RWPE2 (cell line): Measurements from ENCODE around the gene FAM107B.
A peak's percentile ranks its signal among the peaks of the same experiment; 100 is the strongest.

Experiments used
- ATAC-seq: fragments of 200-7000 bp; cut with Tn5 transposase; 3 replicates; pipeline ENCODE4 v1.9.1; 2021; ENCODE audit warnings: low read depth
- DNase-seq: peaks from one replicate; pipeline ENCODE4 v3.0.0-alpha.2; 2020; ENCODE audit warnings: low spot score
- H3K27ac ChIP-seq: fragments of 450-650 bp; 2 replicates; pipeline ENCODE4 v1.5.1; 2017; ENCODE audit warnings: mild to moderate bottlenecking; ENCODE audit not compliant: poor library complexity, severe bottlenecking
- H3K27me3 ChIP-seq: fragments of 250-450 bp; sonication (Bioruptor Pico); 2 replicates; pipeline ENCODE4 v1.5.1; 2021; ENCODE audit warnings: mild to moderate bottlenecking, moderate library complexity; ENCODE audit not compliant: insufficient read depth, poor library complexity, severe bottlenecking
- H3K36me3 ChIP-seq: fragments of 250-450 bp; sonication (Bioruptor Pico); 2 replicates; pipeline ENCODE4 v1.5.1; 2020; ENCODE audit warnings: low read depth, mild to moderate bottlenecking, moderate library complexity
- H3K4me1 ChIP-seq: fragments of 250-450 bp; sonication (Bioruptor Pico); 2 replicates; pipeline ENCODE4 v1.5.1; 2021; ENCODE audit warnings: mild to moderate bottlenecking, moderate library complexity; ENCODE audit not compliant: insufficient read depth, poor library complexity, severe bottlenecking
- H3K4me3 ChIP-seq: fragments of 250-450 bp; sonication (Bioruptor Pico); 2 replicates; pipeline ENCODE4 v1.5.1; 2021; ENCODE audit warnings: mild to moderate bottlenecking, moderate library complexity; ENCODE audit not compliant: severe bottlenecking
- H3K9me3 ChIP-seq: fragments of 250-450 bp; sonication (Bioruptor Pico); 2 replicates; pipeline ENCODE4 v1.5.1; 2021; ENCODE audit warnings: mild to moderate bottlenecking, moderate library complexity; ENCODE audit not compliant: severe bottlenecking
- TF ChIP-seq, protein P1 (sequence below): fragments of 450-650 bp; IDR thresholded peaks from one replicate; pipeline ENCODE4 v1.5.1; 2017; ENCODE audit warnings: mild to moderate bottlenecking, moderate library complexity; ENCODE audit not compliant: poor library complexity, severe bottlenecking

FAM107B gene

DNA sequence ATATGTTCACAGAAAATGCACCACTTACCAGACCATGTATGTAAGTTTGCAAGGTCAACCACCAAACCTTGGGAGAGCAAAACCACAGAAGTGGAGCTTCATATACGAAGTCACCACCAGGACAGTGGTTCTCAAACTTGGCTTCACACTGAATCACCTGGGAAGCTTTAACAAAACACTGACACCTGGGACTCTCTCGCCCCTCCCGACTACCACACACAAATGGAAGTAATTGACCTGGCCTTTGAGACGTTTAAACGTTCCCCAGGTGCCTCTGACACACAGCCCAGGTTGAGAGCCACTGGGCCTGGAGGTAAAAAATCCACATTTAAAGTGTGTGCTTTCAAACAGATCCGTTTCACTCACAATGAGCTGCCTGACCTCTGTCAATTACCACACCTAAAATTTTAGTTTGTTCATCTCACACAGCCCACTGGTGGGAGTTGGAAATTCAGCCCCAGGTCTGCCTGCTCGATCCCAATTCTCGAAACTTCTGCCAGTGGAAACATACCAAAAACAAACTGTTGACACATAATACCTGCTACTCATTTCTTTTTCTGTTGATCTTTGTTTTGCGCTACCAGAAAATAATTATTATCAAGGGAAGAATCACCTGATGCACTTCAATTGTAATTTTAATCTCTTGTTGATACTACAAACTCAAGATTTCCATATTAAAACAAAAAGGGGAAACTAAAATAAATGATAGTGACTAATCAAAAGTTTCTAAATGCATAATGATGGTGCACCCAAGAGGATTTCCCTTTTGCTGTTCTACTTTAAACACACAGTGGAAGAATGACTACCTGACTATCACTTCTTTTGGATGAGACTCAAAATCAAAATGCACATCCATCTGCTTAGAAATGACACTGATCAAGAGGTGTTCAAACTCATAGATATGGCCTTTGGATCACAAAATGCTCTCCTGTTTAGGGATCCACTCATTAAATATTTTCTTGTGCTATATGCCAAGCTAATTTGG is 36.6 kb upstream of the FAM107B start:
- TF ChIP-seq, protein P1, sequence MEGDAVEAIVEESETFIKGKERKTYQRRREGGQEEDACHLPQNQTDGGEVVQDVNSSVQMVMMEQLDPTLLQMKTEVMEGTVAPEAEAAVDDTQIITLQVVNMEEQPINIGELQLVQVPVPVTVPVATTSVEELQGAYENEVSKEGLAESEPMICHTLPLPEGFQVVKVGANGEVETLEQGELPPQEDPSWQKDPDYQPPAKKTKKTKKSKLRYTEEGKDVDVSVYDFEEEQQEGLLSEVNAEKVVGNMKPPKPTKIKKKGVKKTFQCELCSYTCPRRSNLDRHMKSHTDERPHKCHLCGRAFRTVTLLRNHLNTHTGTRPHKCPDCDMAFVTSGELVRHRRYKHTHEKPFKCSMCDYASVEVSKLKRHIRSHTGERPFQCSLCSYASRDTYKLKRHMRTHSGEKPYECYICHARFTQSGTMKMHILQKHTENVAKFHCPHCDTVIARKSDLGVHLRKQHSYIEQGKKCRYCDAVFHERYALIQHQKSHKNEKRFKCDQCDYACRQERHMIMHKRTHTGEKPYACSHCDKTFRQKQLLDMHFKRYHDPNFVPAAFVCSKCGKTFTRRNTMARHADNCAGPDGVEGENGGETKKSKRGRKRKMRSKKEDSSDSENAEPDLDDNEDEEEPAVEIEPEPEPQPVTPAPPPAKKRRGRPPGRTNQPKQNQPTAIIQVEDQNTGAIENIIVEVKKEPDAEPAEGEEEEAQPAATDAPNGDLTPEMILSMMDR, result no peak
- no peaks in the 10 kb centered on the region for H3K27me3 ChIP-seq
- no peak overlapping the region for H3K27ac ChIP-seq
- no peak overlapping the region for H3K4me3 ChIP-seq
- no peaks in the 10 kb centered on the region for H3K36me3 ChIP-seq
- DNase-seq (no peak), ATAC-seq (no peak)
- H3K9me3 ChIP-seq, result no peaks in the 10 kb centered on the region
- H3K4me1 ChIP-seq, result peaks cover 17% of the 10 kb centered on the region

DNA sequence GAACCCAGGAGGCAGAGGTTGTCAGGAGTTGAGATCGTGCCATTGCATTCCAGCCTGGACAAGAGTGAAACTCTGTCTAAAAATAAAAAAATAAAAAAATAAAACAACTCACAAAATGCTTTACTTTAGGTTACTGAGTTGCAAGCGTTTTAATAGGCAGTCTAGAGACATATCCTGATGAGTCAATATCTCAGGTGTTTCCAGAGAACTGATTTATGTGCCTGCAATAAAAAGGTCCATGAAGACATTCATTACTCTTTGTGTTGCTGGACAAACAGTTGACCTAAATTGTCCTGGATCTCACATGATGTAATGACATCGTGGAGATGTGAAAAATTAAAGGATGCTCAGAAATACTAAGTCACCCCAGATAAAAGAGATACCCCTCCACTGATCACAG is 31.6 kb upstream of the FAM107B start:
- H3K36me3 ChIP-seq, result no peaks in the 10 kb centered on the region
- ATAC-seq, result peak; percentile 19; the same call in 1 of the 3 replicates
- no peak overlapping the region for H3K27ac ChIP-seq
- H3K4me3 ChIP-seq, result no peak overlapping the region
- TF ChIP-seq, protein P1, result no peak
- H3K4me1 ChIP-seq, result peaks cover 22% of the 10 kb centered on the region
- H3K27me3 ChIP-seq, result no peaks in the 10 kb centered on the region
- no peak for DNase-seq
- no peaks in the 10 kb centered on the region for H3K9me3 ChIP-seq

DNA sequence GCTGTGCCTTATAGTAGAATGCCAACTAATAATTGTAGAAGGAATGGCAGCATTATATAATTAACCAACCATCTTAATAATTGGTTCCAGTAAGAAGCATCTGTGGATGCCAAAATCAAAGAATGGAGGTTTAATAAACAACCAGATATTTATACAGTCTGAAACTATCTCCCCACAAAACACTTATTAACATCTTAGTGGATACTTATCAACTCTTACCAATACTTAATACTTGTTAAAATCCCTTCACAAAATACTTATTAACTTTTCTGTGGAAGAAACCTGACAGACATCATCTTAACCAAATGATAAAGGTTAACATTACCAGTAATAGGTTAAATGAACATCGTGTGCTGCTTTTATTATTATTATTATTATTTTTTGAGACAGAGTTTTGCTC is 29.1 kb upstream of the FAM107B start:
- DNase-seq (no peak), ATAC-seq (no peak)
- TF ChIP-seq, protein P1, result no peak
- no peaks in the 10 kb centered on the region for H3K9me3 ChIP-seq
- H3K4me3 ChIP-seq, result no peak overlapping the region
- H3K36me3 ChIP-seq, result no peaks in the 10 kb centered on the region
- H3K27ac ChIP-seq, result no peak overlapping the region
- H3K4me1 ChIP-seq, result peaks cover 12% of the 10 kb centered on the region
- H3K27me3 ChIP-seq, result no peaks in the 10 kb centered on the region

DNA sequence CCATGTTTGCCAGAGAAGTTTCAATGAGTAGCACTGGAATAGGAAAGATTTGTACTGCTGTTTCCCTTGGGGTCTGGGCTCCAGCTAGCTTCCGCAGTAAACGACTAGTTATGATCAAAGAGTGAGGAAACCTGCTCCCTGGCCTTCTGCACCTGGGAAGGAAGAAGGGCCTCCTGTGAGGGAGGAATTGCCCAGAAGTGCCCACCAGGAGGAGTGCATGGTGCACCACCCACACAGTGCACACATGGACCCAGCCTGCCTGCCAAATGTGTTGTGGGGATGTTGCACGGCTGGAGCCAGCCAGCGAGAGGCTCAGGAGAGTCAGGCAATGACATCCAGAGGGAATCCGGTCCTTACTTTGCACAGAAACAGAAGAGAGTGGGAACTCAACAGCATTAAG is 27.0 kb upstream of the FAM107B start:
- Histone ChIP-seq H3K36me3 (no peaks in the 10 kb centered on the region), H3K27me3 (no peaks in the 10 kb centered on the region), H3K4me1 (peaks cover 8% of the 10 kb centered on the region), H3K9me3 (no peaks in the 10 kb centered on the region), H3K27ac (no peak overlapping the region), H3K4me3 (no peak overlapping the region)
- DNase-seq (no peak), ATAC-seq (no peak)
- TF ChIP-seq, protein P1, result no peak

DNA sequence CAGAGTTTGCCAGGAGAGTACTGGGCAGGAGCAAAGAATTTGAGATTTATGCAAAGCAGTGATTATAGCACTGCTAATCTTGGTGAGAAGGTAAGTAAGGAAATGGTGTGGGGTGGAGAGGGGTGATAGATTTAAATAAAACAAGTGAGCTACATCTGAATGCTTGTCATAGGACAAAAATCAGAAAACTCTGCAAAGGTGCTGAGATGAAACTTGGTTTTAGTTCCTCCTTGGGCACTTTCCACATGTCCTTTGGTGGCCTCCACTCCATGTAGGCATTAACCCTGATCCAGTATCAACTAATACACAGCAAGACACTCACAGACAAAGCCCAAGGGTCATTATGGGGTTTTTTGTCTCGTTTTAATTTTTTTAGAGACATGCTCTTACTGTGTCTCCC is 25.7 kb upstream of the FAM107B start:
- Histone ChIP-seq H3K27me3 (no peaks in the 10 kb centered on the region), H3K4me1 (no peaks in the 10 kb centered on the region), H3K9me3 (no peaks in the 10 kb centered on the region), H3K4me3 (no peak overlapping the region), H3K27ac (no peak overlapping the region), H3K36me3 (no peaks in the 10 kb centered on the region)
- DNase-seq, result no peak
- ATAC-seq, result no peak
- TF ChIP-seq, protein P1, result no peak
